GM19467 (cell line): ENCODE measurements around the gene CELSR1.
"Not testable (repeated sequence)": the region's sequence is repeated elsewhere in the genome, so short reads cannot be mapped to it uniquely, and the experiment has no call there.

Experiments
- ATAC-seq: cut with Tn5 transposase; IDR thresholded peaks from one replicate; pipeline ENCODE4 v1.9.1; 2021; ENCODE audit warnings: mild to moderate bottlenecking, moderate library complexity; ENCODE audit not compliant: unreplicated experiment

Gene CELSR1

DNA sequence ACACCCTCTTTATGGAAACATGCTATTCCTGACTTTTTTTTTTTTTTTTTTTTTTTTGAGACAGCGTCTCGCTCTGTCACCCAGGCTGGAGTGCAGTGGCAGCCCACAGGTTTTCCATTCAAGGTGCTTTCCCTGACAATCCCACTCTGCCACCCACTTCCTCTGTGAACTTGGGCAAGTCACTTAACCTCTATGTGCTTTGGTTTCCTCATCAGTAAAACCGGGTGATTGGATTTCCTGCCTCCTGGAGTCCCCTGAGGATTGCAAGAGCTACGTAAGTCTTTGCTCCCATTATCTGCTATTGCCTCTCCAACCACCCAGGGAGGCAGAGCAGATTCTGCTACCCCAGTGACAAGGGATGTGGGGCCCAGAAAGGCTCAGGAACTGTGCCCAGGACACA is 54.1 kb downstream of the CELSR1 start:
- ATAC-seq = no peak

DNA sequence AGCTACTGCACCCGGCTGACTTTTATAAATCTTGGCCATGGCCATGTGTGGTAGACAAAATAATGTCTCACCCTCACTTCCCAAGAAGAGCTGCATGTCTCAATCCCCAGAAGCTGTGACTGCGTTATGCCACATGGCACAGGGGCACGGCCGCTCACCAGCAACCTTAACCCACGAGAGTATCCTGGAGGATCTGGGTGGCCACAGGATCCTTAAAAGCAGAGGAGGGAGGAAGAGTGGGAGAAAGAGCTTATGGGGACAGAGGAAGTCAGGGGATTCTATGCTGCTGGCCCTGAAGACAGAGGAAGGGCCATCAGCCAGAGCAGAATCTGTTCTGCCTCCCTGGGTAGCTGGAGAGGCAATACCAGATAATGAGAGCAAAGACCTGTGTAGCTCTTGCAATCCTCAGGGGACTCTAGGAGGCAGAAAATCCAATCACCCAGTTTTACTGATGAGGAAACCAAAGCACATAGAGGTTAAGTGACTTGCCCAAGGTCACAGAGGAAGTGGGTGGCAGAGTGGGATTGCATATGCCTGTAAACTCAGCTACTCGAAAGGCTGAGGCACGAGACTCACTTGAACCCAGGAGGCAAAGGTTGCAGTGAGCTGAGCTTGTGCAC is 55.3 kb downstream of the CELSR1 start:
- no peak for ATAC-seq

DNA sequence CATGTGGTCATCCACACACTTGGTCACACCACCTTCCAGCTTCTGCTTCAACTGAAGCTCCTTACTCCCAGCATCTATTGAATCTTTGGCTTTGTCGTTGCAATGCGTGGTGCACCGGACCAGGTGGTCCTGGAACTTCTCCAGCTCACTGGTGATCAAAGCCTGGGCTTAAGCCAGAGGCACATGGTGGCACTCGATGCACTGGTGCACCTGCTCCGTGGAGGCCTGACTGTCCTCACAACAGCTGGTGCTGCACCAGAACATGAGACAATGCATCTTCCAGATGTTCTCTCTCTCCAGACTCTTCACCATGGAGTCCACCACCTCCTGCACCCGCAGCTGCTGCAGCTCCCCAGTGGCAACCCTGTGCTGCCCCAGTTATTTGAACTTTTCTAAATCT is 56.0 kb downstream of the CELSR1 start:
- ATAC-seq = no peak

DNA sequence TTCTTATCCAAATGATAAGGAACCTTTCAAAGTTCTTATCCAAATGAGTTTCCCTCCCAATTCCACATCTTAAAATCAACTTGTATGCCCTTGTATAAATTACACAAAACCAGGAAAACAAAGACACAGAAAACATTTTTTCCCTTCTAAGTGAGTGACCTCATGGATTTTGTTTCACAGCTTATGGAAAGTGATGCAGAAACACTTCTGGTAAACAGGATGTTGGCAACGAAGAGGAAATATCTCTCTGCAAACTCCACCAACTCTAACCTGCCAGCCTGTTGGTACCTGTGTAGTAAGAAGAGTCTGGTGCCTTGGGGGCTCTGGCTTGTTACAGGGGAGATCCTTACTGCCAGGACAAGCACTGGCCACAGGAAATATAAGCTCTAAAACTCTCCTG is 57.0 kb downstream of the CELSR1 start:
- no peak for ATAC-seq

DNA sequence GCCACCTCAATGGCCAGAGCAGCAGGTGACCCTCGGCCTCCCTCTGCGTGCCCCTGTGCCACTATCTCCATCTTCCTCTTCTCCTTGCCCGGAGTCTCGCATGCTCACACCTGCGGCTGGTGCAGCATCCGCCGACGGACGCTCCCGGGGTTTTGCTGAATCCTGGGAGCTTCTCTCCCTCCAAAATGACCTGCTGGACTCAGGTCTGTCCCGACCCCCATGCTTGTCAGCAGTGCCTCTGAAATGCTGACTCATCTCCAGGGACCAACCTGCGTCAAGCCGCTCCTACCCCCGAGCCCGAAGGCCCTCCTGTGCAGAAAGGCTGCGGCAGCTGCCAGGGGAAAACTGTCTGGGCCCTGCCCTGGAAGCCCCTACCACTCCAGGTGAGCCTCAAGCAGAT is 58.4 kb downstream of the CELSR1 start:
- no peak for ATAC-seq

DNA sequence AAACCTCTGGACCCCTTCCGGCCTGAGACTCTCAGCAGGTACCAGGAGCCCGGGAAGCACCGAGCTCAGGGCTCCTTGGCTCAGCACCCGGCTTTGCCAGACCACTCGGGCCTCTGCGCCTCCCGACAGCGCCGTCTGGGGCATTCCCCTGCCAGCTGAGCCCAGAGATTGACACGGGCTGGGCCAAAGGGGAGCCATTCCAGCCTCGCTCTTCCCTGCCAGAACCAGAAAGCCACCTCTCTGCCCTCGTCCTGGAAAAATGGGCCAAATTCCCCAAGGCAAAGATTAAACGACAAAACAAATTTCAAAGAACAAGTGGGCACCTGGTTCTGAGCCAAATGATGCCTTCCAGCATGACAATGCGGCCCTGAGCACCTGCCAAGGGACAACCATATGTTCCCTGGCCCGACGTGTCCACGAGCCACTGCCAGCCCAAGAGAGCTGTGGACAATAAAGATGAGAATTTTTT is 59.3 kb downstream of the CELSR1 start:
- ATAC-seq = no peak

DNA sequence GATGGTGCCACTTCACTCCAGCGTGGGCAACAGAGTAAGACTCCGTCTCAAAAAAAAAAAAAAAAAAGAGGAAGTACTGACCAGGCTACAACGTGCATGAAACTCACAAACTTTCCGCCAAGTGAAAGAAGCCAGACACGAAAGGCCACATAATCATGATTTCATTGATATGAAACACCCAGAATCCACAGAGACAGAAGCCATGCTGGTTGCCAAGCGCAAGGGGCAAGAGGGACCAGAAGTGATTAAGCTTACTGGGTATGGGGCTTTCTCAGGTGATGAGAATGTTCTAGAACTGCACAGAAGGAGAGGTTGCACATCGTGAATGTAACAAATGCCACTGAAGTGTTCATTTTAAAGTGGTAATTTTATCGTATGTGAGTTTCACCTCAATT is 60.9 kb downstream of the CELSR1 start:
- ATAC-seq = no peak

DNA sequence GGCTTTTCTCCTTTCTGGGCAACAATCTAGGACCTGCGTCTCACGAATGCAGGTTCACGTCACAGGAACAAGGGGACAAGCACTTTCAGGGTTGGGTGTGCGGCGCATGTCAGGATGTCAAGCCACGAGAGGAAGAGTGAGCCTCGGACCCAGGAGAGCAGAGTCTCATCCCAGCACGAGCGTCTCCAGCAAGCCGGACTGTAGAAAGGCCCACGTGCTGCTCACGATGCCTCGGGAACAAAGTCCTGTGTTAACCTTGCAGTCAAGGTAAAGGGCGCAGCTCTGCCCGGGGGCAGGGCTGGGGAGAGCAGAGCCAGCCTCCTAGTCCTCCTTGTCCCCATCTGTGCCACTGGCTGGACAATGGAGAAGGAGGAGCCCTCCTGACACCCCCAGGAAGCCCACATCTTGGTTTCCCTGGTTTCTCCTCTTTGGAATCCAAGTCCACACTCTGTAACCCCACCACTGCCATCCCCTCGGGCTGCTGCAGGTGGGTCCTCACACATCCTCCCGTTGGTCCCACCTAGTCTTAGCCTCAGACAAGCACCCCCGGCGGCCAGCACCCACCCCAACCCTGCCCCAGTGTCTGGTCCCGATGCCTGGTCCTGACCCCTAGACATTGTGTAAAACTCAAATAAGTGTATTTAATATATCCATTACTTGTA is 63.4 kb downstream of the CELSR1 start:
- ATAC-seq = no peak

DNA sequence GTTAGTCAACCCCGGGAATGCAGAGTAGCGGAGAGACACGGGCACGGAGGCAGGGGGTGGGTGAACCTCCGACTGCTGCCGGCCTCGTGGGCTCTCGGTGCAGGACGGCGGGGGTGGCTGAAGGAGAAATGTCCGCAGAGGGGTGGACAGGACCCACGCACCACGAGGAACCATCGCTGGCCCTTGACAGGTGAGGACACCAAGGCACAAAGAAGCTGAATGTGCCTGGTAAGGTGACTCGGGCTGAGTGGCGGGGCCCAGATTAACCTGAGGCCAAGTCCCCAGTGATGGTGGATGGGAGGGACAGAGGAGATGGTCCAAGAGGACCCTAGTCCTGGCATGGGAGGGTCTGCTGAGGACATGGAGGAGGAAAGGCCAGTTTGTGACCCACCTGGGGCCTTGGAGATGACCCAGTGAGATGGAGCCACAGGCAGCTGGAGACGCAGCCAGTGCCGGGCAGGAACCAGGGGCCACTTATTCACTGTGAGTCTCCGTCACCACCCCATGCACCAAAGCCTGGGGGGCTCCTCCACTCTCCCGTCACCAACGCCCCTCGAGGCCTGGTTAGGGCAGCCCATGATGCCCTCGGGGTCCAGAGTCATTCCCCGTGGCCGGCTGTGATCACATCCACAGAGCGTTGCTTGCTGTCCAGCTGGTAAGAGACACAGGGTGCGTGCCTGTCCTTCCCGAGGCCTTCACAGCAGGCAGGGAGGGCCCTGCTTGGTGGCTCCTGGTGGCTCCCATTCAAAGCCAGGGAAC is 64.2 kb downstream of the CELSR1 start:
- no peak for ATAC-seq

DNA sequence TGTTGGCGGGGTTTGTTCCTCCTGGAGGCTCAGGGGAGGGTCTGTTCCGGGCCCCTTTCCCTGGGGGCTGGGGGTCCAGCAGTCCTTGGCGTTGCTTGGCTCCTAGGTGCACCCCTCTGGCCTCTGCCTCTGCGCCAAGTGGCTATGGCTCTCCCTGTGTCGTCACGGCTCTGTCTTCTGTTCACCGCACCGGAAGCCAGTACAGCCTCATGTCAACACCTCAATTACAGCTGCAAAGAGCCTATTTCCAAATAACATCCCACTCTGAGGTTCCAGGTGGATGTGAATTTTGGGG is 64.8 kb downstream of the CELSR1 start:
- ATAC-seq = no peak

DNA sequence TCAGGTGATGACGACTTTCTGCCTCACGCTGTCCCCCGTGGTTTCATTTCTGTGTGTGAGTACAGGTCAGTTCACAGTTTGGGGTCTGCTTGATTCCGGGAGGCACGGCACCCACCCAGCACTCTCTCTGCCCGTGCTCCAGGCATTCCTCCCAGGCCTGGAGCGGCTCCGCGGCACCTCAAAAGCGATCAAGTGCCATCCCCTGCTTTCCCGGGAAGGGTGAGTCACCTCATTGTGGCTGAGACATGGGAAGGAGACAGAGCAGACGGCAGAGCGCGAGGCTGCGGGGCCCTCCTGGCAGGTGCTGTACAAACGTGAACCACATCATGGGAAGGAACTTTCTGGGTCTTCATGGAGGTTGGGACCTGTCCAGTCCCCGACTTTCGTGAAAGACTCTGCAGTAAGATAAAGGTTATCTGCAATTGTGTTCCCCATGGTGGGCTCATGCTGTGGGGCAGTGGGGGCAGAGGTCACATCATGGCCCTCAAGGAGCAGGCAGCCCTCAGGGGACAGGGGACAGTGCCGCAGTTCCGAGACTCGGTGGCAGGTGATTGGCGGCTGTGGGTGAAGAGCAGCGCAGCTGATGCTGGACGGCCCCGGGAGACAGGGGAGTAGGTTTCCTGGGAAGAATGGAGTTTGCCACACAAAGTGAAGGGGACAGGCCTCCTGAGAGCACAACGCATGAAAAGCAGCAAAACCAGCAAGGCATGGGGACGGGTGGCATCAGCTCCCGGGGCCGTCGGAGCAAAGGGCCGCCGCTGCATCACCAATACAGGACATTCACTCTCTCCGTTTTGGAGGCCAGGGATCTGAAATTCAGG is 65.3 kb downstream of the CELSR1 start:
- ATAC-seq = no peak

DNA sequence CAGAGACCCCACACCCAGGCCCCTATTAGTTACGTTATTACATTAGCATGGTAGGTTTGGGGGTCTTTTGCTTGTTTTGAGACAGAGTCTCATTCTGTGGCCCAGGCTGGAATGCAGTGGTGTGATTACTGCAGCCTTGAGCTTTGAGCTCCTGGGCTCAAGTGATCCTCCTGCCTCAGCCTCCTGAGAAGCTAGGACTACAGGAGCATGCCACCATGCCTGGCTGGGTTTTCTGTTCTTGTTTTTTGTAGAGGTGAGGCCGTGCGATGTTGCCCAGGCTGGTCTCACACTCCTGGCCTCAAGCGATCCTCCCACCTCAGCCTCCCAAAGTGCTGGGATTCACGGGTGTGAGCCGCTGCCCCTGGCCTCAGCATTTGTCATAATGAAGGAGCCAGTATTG is 66.1 kb downstream of the CELSR1 start:
- ATAC-seq = not testable (repeated sequence)

DNA sequence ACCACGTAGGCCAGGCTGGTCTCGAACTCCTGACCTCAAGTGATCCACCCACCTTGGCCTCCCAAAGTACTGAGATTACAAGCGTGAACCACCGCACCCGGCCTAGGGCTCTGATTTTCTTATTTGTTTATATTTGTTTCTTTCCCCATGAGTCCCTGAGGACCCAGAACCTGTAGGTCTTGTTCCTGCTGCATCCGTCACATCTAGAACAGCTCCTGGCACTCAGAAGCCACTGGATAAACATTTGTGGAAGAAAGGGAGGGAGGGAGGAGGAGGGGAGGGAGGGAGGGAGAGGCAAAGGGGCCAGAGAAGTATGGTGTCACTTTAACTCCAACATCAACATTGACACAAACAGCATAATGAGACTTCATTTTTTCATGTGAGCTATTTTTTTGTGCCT is 67.7 kb downstream of the CELSR1 start:
- ATAC-seq = no peak

DNA sequence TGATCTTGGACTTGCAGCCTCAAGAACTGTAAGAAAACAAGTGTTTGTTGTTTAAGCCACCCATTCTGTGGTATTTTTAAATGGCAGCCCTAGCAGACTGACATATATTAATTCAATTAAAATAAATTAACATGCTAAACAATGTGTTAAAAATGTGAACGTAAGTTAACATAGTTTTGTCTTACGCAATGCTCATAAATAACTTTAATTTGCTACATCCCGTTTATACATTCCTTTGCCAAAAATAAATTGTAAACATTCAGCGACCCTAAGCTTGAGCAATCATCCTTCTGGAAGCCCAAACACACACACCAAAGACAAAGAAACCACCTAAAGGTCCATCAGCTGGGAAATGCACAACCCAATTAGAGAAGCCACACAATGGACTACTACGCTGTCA is 70.4 kb downstream of the CELSR1 start:
- ATAC-seq = no peak

DNA sequence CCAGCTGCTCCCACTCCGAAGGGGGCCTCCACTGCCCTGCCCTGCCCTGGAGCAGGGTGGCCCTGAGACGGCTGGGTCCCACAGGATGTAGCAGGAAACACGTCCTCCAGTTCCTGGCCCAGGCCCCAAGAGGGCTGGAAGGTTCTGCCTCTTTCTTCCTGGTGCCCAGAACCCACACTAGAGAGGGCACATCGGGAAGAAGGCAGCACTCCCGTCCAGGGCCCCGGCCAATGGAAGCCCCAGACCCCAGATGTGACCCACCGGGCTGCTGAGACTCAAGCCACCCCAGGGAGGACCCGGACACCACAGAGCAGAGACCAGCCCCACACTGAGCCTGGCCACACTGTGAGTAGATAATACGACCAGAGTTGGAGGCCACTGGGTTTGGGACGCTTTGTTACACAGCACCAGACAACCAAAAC is 71.2 kb downstream of the CELSR1 start:
- no peak for ATAC-seq

DNA sequence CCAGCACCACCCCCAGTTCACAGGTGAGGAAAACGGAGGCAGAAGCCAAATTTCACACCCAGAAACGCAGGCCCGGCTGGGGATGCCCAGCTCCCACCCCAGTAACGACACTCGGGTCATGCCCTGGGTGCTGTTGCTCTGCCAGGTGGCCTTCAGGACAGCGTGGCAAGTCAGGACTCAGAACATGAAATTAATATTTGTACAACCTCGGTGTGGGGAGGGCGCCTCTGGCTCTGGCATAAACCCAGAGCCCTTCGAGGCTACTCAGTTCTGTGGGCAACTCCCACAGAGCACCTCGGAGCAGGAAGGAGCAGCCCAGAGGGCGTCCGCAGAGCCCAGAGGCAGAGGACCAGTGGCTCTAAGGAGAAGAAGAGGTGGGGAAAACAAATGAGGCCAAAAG is 71.6 kb downstream of the CELSR1 start:
- ATAC-seq = no peak

DNA sequence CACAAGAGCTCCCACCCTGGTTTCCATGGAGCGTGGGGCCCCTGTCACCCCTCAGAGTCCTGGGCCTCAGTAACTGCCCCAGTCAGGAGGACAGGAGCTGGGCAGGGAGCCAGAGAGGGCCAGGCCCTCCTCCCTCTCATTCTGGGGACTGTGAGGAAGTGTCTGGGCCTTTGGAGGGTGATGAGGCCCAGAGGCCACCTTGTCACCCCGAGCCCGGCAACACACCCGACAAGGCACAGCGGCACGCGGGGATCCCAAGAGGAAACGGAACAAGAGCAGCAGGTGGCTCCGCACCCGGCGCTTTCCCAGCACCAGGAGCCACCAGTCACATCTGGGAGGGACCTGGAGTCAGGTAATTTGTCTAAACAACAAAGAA is 72.1 kb downstream of the CELSR1 start:
- no peak for ATAC-seq

DNA sequence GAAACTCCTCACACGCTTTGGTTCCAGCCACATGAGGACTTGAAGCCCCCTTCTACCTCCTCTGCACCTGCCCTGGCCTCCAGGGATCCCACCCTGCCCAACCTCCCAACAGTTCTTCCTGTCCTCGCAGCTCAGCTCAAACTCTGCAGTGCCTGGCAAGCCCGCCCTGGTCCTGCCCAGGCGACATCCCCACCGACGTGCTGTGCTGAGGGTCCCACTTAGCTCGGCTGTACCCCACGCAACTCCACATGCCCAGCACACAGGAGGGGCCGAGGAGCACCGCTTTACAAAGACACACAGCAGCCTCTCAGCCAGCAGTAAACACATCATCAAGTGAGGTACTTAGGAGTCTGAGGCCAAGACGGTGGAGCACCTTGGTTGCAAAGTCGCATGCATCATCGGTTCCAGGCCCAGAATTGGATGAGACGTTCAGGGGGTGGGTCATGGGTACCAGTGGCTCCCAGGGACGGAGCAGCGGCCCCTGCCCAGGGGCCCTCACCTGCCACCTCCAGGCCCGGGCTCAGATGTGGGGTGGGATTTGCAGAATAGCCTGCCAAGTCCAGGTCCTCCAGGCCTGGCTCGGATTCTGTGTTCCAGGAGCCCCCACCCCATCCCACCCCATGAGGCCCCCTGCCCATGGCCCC is 72.6 kb downstream of the CELSR1 start:
- no peak for ATAC-seq

DNA sequence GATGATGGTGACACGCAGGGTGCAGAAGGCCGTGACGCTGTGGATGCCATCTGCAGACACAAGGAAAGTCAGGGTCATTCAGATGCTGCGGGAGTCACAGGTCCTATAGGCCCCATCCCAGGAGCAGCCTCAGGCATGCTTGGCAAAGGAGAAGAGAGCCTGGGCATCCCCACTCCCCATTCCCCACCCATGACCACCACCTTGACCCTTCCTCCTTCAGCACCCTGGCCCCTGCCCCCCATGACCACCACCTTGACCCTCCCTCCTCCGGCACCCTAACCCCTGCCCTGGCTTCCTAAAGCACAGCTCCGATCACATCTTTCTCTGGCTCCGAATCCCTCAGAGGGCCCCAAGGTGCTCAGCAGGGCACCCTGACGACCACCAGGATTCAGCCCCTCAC is 73.1 kb downstream of the CELSR1 start:
- no peak for ATAC-seq

DNA sequence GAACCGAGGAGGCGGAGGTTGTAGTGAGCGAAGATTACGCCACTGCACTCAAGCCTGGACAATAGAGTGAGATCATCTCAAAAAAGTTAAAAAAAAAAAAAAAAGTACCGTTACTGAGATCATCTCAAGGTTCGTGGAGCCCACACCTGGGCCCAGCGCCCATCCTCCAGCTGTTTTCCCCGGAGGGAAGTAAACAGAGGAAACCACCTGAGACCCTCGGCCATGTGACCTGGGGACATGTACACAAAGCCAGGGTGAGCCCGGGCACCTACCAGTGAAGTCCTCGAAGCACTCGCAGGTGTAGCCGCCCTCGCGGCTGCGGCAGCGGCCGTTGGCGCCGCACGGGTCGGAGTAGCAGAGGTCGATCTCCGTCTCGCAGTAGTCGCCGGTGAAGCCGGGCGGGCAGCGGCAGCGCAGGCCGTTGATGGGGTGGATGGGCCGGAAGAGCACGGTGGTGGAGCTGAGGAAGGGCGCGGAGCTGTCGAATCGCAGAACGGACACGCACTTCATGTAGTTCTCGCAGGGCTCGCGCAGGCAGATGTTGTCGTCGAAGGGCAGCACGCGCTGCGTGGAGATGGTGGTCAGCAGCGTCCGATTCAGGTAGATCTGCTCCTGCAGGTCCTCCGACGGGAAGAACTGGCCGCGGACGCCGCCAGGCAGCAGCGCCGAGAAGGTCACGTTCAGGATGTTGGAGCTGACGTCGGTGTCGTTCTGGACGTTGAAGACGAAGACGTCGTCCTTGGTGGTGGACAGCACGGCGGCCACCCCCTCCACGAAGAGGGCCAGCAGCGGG is 73.8 kb downstream of the CELSR1 start:
- no peak for ATAC-seq
